Measurements from ENCODE around the gene VHLL. TPM values are rescaled to one million over a fixed set of nuclear protein-coding genes. Genes with fewer than 3 reads are reported as not detected.
"Not testable (repeated sequence)": the region's sequence is repeated elsewhere in the genome, so short reads cannot be mapped to it uniquely, and the experiment has no call there.

Gene VHLL
- not detected for polyA plus RNA-seq (2013, experiment 1 of 2)
- not detected for polyA plus RNA-seq (2013, experiment 2 of 2)

GRCh38 chr1:156298852-156299357 is at the start of gene VHLL:
Gene VHLL, minus strand, starts transcription at chr1:156299307. Its CDS starts 118 bp downstream, at chr1:156299189.
- Histone ChIP-seq H3K4me3 (ENCODE audit: low read length) (no peak within 1 kb of the TSS), H3K56ac (ENCODE audit: low read length) (no peak within 1 kb of the TSS), H3K79me2 (ENCODE audit: control insufficient read depth, insufficient read depth, low read length) (no peaks in the 10 kb centered on the region), H3K4me1 (ENCODE audit: control insufficient read depth, low read depth, low read length) (peaks cover 5% of the 10 kb centered on the region), H3K4me2 (ENCODE audit: low read length) (no peak within 1 kb of the TSS), H3K36me3 (ENCODE audit: control insufficient read depth, insufficient read depth, low read length) (no peaks in the 10 kb centered on the region), H2BK120ac (ENCODE audit: low read depth, low read length) (no peak within 1 kb of the TSS), H3K18ac (ENCODE audit: low read length) (no peak within 1 kb of the TSS), H3K27ac (ENCODE audit: low read depth, low read length) (no peak within 1 kb of the TSS), H4K8ac (ENCODE audit: low read depth, low read length) (no peak within 1 kb of the TSS), H2AK5ac (ENCODE audit: low read length) (no peak within 1 kb of the TSS), H3K79me1 (ENCODE audit: low read length) (peaks cover 5% of the 10 kb centered on the region), H2BK15ac (replicated peaks; ENCODE audit: low read depth) (no peak within 1 kb of the TSS), H3K23ac (ENCODE audit: low read length) (no peak within 1 kb of the TSS), H3K27me3 (ENCODE audit: insufficient read depth, low read length, poor library complexity) (no peaks in the 10 kb centered on the region), H3K4ac (ENCODE audit: low read depth, low read length) (no peak within 1 kb of the TSS), H2BK5ac (ENCODE audit: low read length) (no peak within 1 kb of the TSS), H3K9ac (ENCODE audit: low read length) (no peak within 1 kb of the TSS), H4K5ac (ENCODE audit: low read length) (no peak within 1 kb of the TSS)
- WGBS (ENCODE audit: extremely low coverage, insufficient coverage, low lambda C conversion rate), result no CpG with 5 or more reads among the region's 19 CpGs
- DNase-seq, result no peak

DNA sequence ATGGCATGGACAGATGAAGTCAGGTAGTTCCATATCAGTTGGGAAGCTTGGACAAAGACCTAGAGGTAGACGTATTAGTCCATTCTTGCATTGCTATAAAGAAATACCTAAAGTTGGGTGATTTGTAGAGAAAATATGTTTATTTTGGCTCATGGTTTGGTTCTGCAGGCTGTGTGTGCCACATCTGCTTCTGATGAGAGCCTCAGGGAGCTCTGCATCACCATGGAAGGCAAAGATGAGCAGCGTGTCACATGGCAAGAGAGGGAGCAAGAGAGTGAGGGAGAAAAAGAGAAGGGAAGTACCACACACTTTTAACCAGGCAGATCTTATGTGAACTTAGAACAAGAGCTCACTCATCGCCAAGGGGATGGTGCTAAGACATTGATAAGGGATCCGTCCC is 48.2 kb upstream of the VHLL start:
- Histone ChIP-seq H2AK5ac (ENCODE audit: low read length) (no peak overlapping the region), H3K9ac (ENCODE audit: low read length) (no peak overlapping the region), H3K4me3 (ENCODE audit: low read length) (no peak overlapping the region), H3K27me3 (ENCODE audit: insufficient read depth, low read length, poor library complexity) (no peaks in the 10 kb centered on the region), H4K8ac (ENCODE audit: low read depth, low read length) (no peak overlapping the region), H2BK5ac (ENCODE audit: low read length) (no peak overlapping the region), H3K79me2 (ENCODE audit: control insufficient read depth, insufficient read depth, low read length) (no peaks in the 10 kb centered on the region), H3K4me2 (ENCODE audit: low read length) (no peak overlapping the region), H3K4me1 (ENCODE audit: control insufficient read depth, low read depth, low read length) (no peaks in the 10 kb centered on the region), H4K5ac (ENCODE audit: low read length) (no peak overlapping the region), H3K4ac (ENCODE audit: low read depth, low read length) (no peak overlapping the region), H3K23ac (ENCODE audit: low read length) (no peak overlapping the region), H3K36me3 (ENCODE audit: control insufficient read depth, insufficient read depth, low read length) (no peaks in the 10 kb centered on the region), H3K56ac (ENCODE audit: low read length) (no peak overlapping the region), H2BK120ac (ENCODE audit: low read depth, low read length) (no peak overlapping the region), H2BK15ac (replicated peaks; ENCODE audit: low read depth) (no peak overlapping the region), H3K27ac (ENCODE audit: low read depth, low read length) (no peak overlapping the region), H3K79me1 (ENCODE audit: low read length) (no peaks in the 10 kb centered on the region), H3K18ac (ENCODE audit: low read length) (no peak overlapping the region)
- DNase-seq, result no peak
- no CpG with 5 or more reads among the region's 4 CpGs for WGBS (ENCODE audit: extremely low coverage, insufficient coverage, low lambda C conversion rate)

GRCh38 chr1:156346636-156347035 is 47.5 kb upstream of the VHLL start:
- H3K27me3 ChIP-seq (ENCODE audit: insufficient read depth, low read length, poor library complexity), result no peaks in the 10 kb centered on the region
- no peak overlapping the region for H2BK120ac ChIP-seq (ENCODE audit: low read depth, low read length)
- H3K4ac ChIP-seq (ENCODE audit: low read depth, low read length), result no peak overlapping the region
- no peak overlapping the region for H2AK5ac ChIP-seq (ENCODE audit: low read length)
- peak; percentile 72 for DNase-seq
- H3K36me3 ChIP-seq (ENCODE audit: control insufficient read depth, insufficient read depth, low read length), result no peaks in the 10 kb centered on the region
- H3K18ac ChIP-seq (ENCODE audit: low read length), result no peak overlapping the region
- H3K4me2 ChIP-seq (ENCODE audit: low read length), result no peak overlapping the region
- H3K79me2 ChIP-seq (ENCODE audit: control insufficient read depth, insufficient read depth, low read length), result no peaks in the 10 kb centered on the region
- H4K5ac ChIP-seq (ENCODE audit: low read length), result no peak overlapping the region
- no CpG with 5 or more reads among the region's 2 CpGs for whole genome bisulfite sequencing (ENCODE audit: extremely low coverage, insufficient coverage, low lambda C conversion rate)
- H3K9ac ChIP-seq (ENCODE audit: low read length), result no peak overlapping the region
- H4K8ac ChIP-seq (ENCODE audit: low read depth, low read length), result no peak overlapping the region
- H3K4me1 ChIP-seq (ENCODE audit: control insufficient read depth, low read depth, low read length), result no peaks in the 10 kb centered on the region
- H3K4me3 ChIP-seq (ENCODE audit: low read length), result no peak overlapping the region
- H3K79me1 ChIP-seq (ENCODE audit: low read length), result no peaks in the 10 kb centered on the region
- H3K56ac ChIP-seq (ENCODE audit: low read length), result no peak overlapping the region
- no peak overlapping the region for H3K27ac ChIP-seq (ENCODE audit: low read depth, low read length)
- H3K23ac ChIP-seq (ENCODE audit: low read length), result no peak overlapping the region
- H2BK5ac ChIP-seq (ENCODE audit: low read length), result no peak overlapping the region
- H2BK15ac ChIP-seq (replicated peaks; ENCODE audit: low read depth), result no peak overlapping the region

- H3K79me2 ChIP-seq (ENCODE audit: control insufficient read depth, insufficient read depth, low read length); H3K4ac ChIP-seq (ENCODE audit: low read depth, low read length); H2BK5ac ChIP-seq (ENCODE audit: low read length); H2BK120ac ChIP-seq (ENCODE audit: low read depth, low read length); H3K23ac ChIP-seq (ENCODE audit: low read length); H3K79me1 ChIP-seq (ENCODE audit: low read length); H3K4me2 ChIP-seq (ENCODE audit: low read length); H3K4me3 ChIP-seq (ENCODE audit: low read length); H3K18ac ChIP-seq (ENCODE audit: low read length); H3K36me3 ChIP-seq (ENCODE audit: control insufficient read depth, insufficient read depth, low read length); H3K4me1 ChIP-seq (ENCODE audit: control insufficient read depth, low read depth, low read length); DNase-seq; H2AK5ac ChIP-seq (ENCODE audit: low read length); H3K27me3 ChIP-seq (ENCODE audit: insufficient read depth, low read length, poor library complexity); H4K8ac ChIP-seq (ENCODE audit: low read depth, low read length); H3K27ac ChIP-seq (ENCODE audit: low read depth, low read length); H3K9ac ChIP-seq (ENCODE audit: low read length); H4K5ac ChIP-seq (ENCODE audit: low read length); H3K56ac ChIP-seq (ENCODE audit: low read length); H2BK15ac ChIP-seq (replicated peaks; ENCODE audit: low read depth): not testable (repeated sequence)
- no CpG with 5 or more reads among the region's 2 CpGs for WGBS (ENCODE audit: extremely low coverage, insufficient coverage, low lambda C conversion rate)
Measured at GRCh38 chr1:156346035-156346434, 46.9 kb upstream of the VHLL start.

GRCh38 chr1:156344409-156344808 is 45.3 kb upstream of the VHLL start:
- no CpG with 5 or more reads among the region's 3 CpGs for WGBS (ENCODE audit: extremely low coverage, insufficient coverage, low lambda C conversion rate)
- Histone ChIP-seq H3K23ac (ENCODE audit: low read length) (no peak overlapping the region), H3K36me3 (ENCODE audit: control insufficient read depth, insufficient read depth, low read length) (no peaks in the 10 kb centered on the region), H3K4me3 (ENCODE audit: low read length) (no peak overlapping the region), H4K8ac (ENCODE audit: low read depth, low read length) (no peak overlapping the region), H3K27ac (ENCODE audit: low read depth, low read length) (no peak overlapping the region), H2AK5ac (ENCODE audit: low read length) (no peak overlapping the region), H4K5ac (ENCODE audit: low read length) (no peak overlapping the region), H3K79me2 (ENCODE audit: control insufficient read depth, insufficient read depth, low read length) (no peaks in the 10 kb centered on the region), H2BK5ac (ENCODE audit: low read length) (no peak overlapping the region), H3K79me1 (ENCODE audit: low read length) (no peaks in the 10 kb centered on the region), H3K27me3 (ENCODE audit: insufficient read depth, low read length, poor library complexity) (no peaks in the 10 kb centered on the region), H2BK15ac (replicated peaks; ENCODE audit: low read depth) (no peak overlapping the region), H3K56ac (ENCODE audit: low read length) (no peak overlapping the region), H3K4me1 (ENCODE audit: control insufficient read depth, low read depth, low read length) (no peaks in the 10 kb centered on the region), H2BK120ac (ENCODE audit: low read depth, low read length) (no peak overlapping the region), H3K18ac (ENCODE audit: low read length) (no peak overlapping the region), H3K4ac (ENCODE audit: low read depth, low read length) (no peak overlapping the region), H3K9ac (ENCODE audit: low read length) (no peak overlapping the region), H3K4me2 (ENCODE audit: low read length) (no peak overlapping the region)
- DNase-seq, result no peak

All from mesendoderm (in vitro differentiated cells).